GM21360 (cell line): ENCODE data around the gene MYH15.

Source experiments
- ATAC-seq: cut with Tn5 transposase; IDR thresholded peaks from one replicate; pipeline ENCODE4 v1.9.1; 2021; ENCODE audit warnings: mild to moderate bottlenecking, moderate library complexity; ENCODE audit not compliant: unreplicated experiment

The MYH15 gene

DNA sequence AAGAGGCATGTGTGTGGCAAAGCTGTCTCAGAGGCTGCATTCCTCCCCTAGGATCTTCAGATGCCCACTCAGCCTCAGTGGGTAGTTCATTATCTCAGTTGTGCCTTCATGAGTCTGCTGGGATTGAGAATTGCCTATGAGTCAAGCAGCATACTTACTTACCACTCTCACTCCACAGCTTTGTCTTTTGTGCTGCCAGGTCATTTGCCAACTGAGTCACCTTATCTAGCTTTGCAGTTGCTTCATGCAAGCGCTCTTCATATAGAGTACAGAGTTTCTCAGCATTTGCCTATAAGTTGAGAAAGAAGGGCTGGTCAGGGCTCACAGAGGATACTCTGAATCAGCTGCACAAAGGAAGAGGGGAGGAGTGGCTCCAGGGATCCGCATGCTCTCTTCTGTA, 89.5 kb downstream of the MYH15 start:
- no peak for ATAC-seq

DNA sequence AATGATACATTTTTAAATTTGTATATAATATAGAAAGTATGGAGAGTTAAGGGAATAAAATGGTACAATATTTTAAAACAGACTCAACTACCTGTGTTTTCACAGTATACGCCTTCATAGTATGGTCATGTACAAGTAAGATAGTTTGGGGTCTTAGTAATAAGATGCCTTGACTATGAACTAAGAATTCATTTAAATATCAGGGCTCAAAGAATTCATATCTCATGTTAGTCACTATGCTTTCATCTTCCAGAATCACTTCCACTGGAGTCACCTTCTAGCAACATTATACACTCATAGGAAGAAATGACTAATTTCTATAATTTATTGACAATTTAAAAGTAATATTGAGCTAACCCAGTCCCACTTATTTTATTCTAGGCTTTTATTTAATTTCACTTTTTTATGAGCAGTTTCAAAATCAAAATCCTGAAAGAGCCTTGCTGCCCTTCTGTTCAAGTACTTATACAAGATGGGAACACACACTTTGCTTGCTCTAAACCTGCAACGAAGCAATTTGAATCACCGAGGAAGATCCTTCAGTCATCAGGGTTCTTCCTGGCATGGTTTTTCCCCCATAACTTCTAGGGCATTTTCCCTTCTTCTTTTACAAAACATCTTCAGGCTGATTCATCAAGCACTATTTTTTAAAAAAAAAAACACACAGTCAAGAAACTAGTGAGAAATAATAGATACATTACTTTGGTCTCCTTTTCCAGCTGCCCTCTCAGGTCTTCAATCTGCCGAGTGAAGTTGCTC, 94.1 kb downstream of the MYH15 start:
- no peak for ATAC-seq

- no peak for ATAC-seq
Observed at GRCh38 chr3:108415661-108416060, 94.7 kb downstream of the MYH15 start.

DNA sequence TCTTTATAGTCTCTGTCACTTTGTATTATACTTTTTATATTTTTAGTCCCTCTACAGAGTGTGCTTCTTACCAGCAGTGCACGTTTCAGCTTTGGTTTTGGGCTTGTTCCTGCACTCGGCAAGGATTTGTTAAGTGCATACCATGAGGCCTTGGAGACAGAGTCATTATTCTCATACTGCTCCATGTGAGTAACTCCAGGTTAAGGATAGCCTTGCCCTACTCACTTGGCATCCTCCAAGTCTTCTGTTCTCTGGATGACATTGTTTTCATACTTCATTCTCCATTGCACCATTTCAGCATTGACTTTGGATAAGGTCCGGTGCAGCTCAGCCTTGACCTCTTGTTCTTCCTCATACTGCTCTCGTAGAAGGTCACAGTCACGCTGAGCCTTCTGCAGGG, 96.4 kb downstream of the MYH15 start:
- no peak for ATAC-seq

GRCh38 chr3:108412121-108412750, 98.2 kb downstream of the MYH15 start:
- no peak for ATAC-seq

- ATAC-seq, result no peak
Observed at GRCh38 chr3:108410531-108410984, 99.8 kb downstream of the MYH15 start.

DNA sequence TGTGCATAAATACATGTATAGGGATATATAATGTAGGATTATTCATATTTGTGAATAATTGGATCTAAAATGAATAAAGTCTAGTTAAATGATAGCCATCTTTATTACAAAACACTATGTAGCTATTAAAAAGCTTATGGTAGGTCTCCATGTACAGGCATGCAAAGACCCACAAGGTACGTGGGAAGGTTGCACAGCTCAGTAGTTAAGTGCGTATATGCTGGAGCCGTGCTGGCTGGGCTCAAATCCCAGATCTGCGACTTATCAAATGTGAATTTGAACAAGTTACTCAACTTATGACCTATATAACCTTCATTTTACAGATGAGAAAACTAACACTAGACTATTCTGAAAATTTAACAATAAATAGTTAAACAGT, 100.6 kb downstream of the MYH15 start:
- ATAC-seq, result no peak

- ATAC-seq, result no peak
Observed at GRCh38 chr3:108408883-108409799, 101.3 kb downstream of the MYH15 start.

GRCh38 chr3:108407886-108408285, 102.5 kb downstream of the MYH15 start:
- ATAC-seq, result no peak

DNA sequence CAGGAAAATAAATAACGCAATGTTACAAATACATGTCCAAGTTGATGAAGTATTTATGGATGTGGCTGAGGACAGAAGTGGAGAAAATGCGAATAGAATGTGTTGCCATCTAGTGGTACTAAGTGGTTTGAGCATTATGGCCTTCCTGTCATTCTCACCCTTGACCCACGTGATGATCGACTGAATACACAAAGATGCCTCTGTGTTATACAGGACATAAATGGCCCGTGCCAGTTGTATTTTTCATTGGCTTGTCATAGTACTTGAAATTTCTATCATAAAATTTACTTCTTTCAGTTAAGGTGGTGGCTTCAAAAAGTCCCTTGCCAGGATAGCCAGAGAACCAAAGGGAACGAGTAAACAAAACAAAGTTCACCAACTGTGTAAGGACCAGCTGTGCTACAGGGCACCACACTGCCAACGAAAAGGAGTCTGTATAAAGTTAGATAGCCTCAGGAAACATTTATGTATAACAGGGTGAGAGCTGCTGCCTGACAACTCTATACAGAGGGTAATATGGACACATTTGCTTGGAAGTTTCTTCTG, 103.7 kb downstream of the MYH15 start:
- ATAC-seq, result peak; percentile 93

GRCh38 chr3:108406063-108406660, 104.2 kb downstream of the MYH15 start:
- ATAC-seq, result no peak

GRCh38 chr3:108404368-108404767, 106.0 kb downstream of the MYH15 start:
- no peak for ATAC-seq

DNA sequence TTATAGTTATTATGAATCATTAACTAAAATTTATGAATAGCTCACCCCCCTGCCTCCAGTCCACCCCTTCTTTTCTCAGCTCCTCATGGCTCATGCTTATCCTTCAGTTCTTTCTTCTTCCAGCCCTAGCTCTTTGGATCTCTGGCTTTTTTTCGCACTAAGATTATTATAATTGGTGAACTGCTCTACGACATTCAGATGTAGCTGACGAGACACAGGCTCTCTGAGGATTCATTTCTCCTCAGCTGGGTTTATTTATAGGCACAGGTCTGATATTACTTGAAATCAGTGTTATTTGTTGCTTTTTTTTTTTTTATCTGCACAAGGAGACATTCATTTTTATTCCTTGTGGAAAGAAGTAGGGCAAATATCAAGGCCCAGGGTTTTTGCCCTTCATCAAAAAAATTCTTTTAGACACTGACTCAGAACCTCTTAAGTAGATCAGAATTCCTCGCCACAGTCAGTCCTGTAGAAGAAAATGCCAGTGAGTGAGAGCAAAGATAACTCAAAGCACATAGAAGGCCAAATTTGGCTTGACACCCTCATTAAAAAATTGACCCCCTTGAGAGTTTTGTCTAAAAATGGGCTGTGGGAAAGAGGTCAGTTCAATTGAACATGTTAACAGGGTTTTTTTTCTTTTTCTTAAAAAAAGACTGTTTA, 106.6 kb downstream of the MYH15 start:
- no peak for ATAC-seq

DNA sequence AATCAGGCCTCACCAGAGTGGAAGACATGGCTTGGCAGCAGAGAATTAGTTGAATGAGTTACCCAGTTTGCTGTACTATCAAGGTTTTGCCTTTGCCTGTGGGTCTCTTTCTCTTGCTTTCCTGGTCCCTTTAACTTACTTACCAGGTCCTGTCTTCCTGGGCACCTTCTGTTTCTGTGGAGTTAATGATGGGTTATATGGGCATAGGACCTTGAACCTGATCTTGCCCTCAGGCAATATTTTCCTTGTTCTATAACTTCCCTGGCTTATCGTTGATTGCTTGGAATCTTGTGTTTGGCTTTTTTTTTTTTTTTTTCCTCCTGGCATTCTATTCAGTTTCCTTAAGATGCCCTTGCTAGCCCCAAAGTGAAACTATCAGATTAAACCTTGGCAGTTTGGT, 107.2 kb downstream of the MYH15 start:
- ATAC-seq, result no peak

- ATAC-seq, result no peak
Observed at GRCh38 chr3:108401836-108402235, 108.6 kb downstream of the MYH15 start.

GRCh38 chr3:108398510-108398909, 111.9 kb downstream of the MYH15 start:
- ATAC-seq, result no peak

DNA sequence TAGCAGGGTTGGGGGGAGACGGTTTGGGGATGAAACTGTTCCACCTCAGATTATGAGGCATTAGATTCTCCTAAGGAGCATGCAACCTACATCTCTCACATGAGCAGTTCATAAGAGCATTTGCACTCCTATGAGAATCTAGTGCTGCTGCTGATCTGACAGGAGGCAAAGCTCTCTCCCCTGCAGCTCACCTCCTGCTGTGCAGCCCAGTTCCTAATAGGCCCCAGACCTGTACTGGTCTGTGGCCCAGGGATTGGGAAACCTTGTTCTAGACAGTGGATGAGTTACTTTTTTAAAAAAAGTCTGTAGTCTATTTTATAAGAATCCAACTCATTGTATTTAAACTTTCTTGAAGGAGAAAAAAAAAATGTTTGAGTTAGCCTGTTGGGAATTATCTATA, 114.1 kb downstream of the MYH15 start:
- no peak for ATAC-seq

- no peak for ATAC-seq
Observed at GRCh38 chr3:108394563-108394962, 115.8 kb downstream of the MYH15 start.

DNA sequence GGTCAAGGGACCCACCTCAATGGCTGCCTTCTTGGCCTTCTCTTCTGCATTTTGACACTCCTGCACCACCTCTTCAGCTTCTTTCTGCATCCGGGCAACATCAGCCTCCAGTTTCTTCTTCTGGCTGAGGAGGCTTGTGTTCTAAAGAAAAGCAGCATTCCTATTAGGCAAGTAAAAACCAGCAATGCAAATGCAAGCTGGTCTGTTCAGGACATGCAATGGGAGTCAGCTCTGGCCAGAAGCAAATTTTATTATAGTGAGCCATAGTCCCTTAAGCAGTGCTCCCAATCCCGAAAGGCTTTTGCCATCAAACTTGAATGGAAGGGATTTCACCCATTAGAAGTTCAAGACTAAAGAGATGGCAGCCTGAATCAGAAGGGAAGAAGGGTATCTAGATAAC, 116.4 kb downstream of the MYH15 start:
- no peak for ATAC-seq

DNA sequence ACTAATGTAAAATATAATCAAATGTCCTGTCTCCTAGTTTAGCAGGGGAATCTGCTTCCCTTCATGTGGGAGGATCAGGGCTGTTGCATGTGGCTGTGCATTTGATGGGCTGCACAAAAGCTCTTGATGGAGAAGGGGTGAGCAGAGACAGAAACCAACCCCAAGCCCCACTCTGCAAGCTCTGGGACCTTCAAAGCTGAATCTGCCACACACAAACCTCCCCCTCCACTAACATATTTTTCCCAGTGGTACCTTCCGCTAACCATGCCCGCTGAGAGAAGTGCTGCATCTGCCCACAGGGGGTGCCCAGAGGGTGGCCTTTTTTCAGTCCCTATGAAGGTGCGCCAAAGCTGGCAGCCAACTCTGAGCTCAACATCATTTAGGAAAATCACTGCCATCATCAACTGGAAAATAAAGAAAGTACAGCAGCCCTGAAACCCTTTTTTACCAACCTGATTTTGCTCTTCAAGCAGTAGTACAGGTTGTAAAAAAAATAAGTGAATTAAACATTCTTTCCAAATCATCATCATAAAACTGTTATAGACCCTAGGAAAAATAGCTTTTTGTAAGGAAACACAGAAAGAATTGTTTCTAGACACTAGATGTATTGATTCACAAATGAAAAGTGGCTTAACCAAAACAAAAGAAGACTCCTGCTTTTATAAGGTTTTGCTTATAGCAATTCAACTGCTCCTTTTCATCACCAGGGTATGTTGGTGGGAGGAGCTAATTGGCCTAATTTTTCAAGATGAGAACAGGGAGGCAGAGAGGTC, 117.1 kb downstream of the MYH15 start:
- no peak for ATAC-seq
